Panc1 (cell line): Measurements from ENCODE around the gene SLC8A1. TPM values are rescaled to one million over a fixed set of nuclear protein-coding genes. Genes with fewer than 3 reads are reported as not detected.

Experiments used
- ATAC-seq: fragments of 200-7000 bp; cut with Tn5 transposase; 2 replicates; pipeline ENCODE4 v1.9.1; 2020; ENCODE audit warnings: mild to moderate bottlenecking, moderate library complexity
- BruUV-seq: library from RNA; stranded (reverse); fragments of 400-500 nt; replicated peaks from 2 replicates; lab custom pipeline; 2021; lab: Mats Ljungman, UMichigan
- CTCF ChIA-PET: fragments of 300-600 bp; sonication (Branson Sonifier 250); formaldehyde crosslinking; loops from one replicate; lab custom pipeline; 2022; ENCODE audit warnings: antibody characterized with exemption; lab: Charles Lee
- POLR2A ChIA-PET: fragments of 300-600 bp; sonication (Branson Sonifier 250); formaldehyde crosslinking; loops from one replicate; lab custom pipeline; 2022; ENCODE audit warnings: antibody characterized with exemption; lab: Charles Lee
- DNase-seq: peaks from one replicate; pipeline ENCODE4 v3.0.0-alpha.2; 2010; ENCODE audit warnings: low read depth, low spot score
- H3K27ac ChIP-seq: 2 replicates; pipeline ENCODE4 v1.5.1; 2011; ENCODE audit warnings: mild to moderate bottlenecking, low read length, inconsistent platforms
- H3K27me3 ChIP-seq: fragments of 200-500 bp; sonication (Bioruptor generic); 2 replicates; pipeline ENCODE4 v1.6.0; 2014; ENCODE audit warnings: low read length, inconsistent platforms; ENCODE audit not compliant: control insufficient read depth, insufficient read depth
- H3K36me3 ChIP-seq: fragments of 200-500 bp; sonication (Bioruptor generic); 2 replicates; pipeline ENCODE4 v1.5.1; 2014; ENCODE audit warnings: inconsistent platforms, mild to moderate bottlenecking, low read length, moderate library complexity; ENCODE audit not compliant: control insufficient read depth, insufficient read depth
- H3K4me1 ChIP-seq: 2 replicates; pipeline ENCODE4 v1.5.1; 2011; ENCODE audit warnings: inconsistent platforms, mild to moderate bottlenecking, low read length, moderate library complexity; ENCODE audit not compliant: control insufficient read depth, insufficient read depth
- H3K4me3 ChIP-seq, 2 experiments: 2 replicates each; pipeline ENCODE4 v1.5.1; 2011 to 2012; ENCODE audit warnings: low read depth in 2 of 2, low read length in 2 of 2, mild to moderate bottlenecking in 2 of 2, inconsistent platforms in 1 of 2, moderate library complexity in 1 of 2
- H3K9me3 ChIP-seq: fragments of 200-500 bp; sonication (Bioruptor generic); 2 replicates; pipeline ENCODE4 v1.5.1; 2014; ENCODE audit warnings: low read depth, mild to moderate bottlenecking, inconsistent platforms, low read length, moderate library complexity; ENCODE audit not compliant: control insufficient read depth, insufficient read depth
- POLR2AphosphoS5 ChIP-seq: IDR thresholded peaks from 2 replicates; pipeline ENCODE4 v1.6.1; 2012; ENCODE audit warnings: mild to moderate bottlenecking, low read depth, low read length, moderate library complexity
- SIN3A ChIP-seq: IDR thresholded peaks from 2 replicates; pipeline ENCODE4 v1.6.1; 2012; ENCODE audit warnings: low read depth, mild to moderate bottlenecking, low read length, moderate library complexity, borderline replicate concordance; ENCODE audit not compliant: insufficient read depth
- TCF7L2 ChIP-seq: IDR thresholded peaks from 2 replicates; pipeline ENCODE4 v1.6.1; 2011; ENCODE audit warnings: mild to moderate bottlenecking, low read depth, low read length, inconsistent platforms
- in situ Hi-C: cut with HindIII; loops from 2 replicates; pipeline ENCODE4 v1.10.0; 2016; ENCODE audit warnings: low sequenced_read_pairs, low pct_unique_long_range_greater_than_20kb
- intact Hi-C: fragments of 100-400 bp; cut with micrococcal nuclease; formaldehyde crosslinking; loops from one replicate; pipeline ENCODE4 v1.10.0; 2022; ENCODE audit not compliant: unreplicated experiment
- total RNA-seq: library from RNA; stranded (reverse); gene quantifications from one replicate; pipeline ENCODE4 v1.2.1, GENCODE V29; 2021; ENCODE audit not compliant: unreplicated experiment
- TF ChIP-seq, protein P1 (sequence below): fragments of 450-650 bp; IDR thresholded peaks from 2 replicates; pipeline ENCODE4 v1.5.1; 2017; ENCODE audit warnings: mild to moderate bottlenecking
- TF ChIP-seq, protein P2 (sequence below), 2 experiments: IDR thresholded peaks; 2 replicates each; pipeline ENCODE4 v1.6.1; 2011 to 2012; ENCODE audit warnings: low read depth in 2 of 2, control low read depth in 1 of 2, low read length in 1 of 2, mild to moderate bottlenecking in 1 of 2, moderate library complexity in 1 of 2; ENCODE audit not compliant: insufficient read depth in 1 of 2

Gene SLC8A1
- total RNA-seq, 1 experiment from 2014 or later, result 0.59 TPM

DNA sequence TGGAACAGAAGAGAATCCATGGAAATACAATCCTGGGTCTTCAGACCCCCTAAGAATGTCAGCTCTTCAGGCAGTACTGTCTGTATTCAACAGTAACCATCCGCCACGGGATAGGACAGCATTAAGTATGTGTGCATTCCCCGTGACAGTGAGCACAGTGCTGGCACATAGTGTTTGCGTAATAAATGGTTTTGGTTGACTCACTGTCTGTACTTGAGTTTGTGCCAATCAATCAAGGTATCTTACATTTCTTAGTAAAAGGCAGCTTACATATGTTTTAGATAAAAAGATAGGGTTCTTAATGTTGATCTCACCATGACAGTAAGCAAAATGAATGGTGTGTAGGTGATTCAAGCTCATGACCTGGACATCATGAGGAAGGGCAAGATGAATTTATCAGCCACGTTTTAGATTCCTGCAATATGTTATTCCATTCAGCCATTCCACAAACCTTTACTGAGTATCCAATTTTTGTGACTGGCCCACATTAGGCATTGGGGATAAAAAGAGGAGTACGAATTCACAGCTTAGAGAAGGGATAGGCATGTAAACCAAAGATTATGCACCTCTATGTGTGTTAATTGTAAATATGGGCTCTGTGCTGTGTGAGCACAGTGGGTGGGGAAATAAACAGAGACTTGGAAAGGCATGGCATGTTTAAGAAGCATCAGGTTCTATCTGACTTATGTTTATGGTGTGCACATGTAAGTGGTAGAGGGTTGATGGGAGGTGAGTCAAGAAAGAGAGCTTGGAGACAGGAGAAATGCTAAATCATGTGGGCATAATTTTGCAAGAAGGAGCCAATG, 258.8 kb downstream of the SLC8A1 start:
- no peaks in the 10 kb centered on the region for H3K36me3 ChIP-seq
- no peak for TF ChIP-seq POLR2AphosphoS5
- TF ChIP-seq, protein P1, sequence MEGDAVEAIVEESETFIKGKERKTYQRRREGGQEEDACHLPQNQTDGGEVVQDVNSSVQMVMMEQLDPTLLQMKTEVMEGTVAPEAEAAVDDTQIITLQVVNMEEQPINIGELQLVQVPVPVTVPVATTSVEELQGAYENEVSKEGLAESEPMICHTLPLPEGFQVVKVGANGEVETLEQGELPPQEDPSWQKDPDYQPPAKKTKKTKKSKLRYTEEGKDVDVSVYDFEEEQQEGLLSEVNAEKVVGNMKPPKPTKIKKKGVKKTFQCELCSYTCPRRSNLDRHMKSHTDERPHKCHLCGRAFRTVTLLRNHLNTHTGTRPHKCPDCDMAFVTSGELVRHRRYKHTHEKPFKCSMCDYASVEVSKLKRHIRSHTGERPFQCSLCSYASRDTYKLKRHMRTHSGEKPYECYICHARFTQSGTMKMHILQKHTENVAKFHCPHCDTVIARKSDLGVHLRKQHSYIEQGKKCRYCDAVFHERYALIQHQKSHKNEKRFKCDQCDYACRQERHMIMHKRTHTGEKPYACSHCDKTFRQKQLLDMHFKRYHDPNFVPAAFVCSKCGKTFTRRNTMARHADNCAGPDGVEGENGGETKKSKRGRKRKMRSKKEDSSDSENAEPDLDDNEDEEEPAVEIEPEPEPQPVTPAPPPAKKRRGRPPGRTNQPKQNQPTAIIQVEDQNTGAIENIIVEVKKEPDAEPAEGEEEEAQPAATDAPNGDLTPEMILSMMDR, result no peak
- H3K27me3 ChIP-seq, result peaks cover 5% of the 10 kb centered on the region; the same call in 1 of the 2 replicates
- H3K4me3 ChIP-seq, result no peak overlapping the region
- no peak for ATAC-seq
- DNase-seq, result no peak
- in situ Hi-C loops, result no loop called here
- H3K9me3 ChIP-seq, result no peaks in the 10 kb centered on the region
- CTCF ChIA-PET, result no interaction called here
- no TSS peak for BruUV-seq
- H3K27ac ChIP-seq, result no peak overlapping the region
- H3K4me1 ChIP-seq, result no peaks in the 10 kb centered on the region
- POLR2A ChIA-PET, result no interaction called here
- intact Hi-C loops, result no loop called here

DNA sequence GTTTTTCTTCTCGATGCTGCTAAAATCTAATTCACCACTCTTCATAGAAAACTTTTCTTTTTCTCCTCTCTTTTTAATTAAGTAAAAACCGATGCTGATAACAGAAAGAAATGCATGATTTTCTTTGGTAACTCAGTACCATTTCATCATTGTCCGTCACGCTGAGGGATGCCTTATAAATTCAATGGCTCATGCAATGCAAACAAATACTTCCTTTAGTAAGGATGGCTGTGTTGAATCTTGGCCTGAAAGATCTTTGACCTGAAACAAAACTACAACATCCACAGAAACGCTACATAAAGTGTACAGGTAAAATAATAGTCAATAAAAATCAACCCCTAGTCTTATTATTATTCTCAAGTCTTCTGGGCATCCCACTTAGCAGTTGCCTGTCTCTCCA, 261.4 kb downstream of the SLC8A1 start:
- TF ChIP-seq, protein P2, sequence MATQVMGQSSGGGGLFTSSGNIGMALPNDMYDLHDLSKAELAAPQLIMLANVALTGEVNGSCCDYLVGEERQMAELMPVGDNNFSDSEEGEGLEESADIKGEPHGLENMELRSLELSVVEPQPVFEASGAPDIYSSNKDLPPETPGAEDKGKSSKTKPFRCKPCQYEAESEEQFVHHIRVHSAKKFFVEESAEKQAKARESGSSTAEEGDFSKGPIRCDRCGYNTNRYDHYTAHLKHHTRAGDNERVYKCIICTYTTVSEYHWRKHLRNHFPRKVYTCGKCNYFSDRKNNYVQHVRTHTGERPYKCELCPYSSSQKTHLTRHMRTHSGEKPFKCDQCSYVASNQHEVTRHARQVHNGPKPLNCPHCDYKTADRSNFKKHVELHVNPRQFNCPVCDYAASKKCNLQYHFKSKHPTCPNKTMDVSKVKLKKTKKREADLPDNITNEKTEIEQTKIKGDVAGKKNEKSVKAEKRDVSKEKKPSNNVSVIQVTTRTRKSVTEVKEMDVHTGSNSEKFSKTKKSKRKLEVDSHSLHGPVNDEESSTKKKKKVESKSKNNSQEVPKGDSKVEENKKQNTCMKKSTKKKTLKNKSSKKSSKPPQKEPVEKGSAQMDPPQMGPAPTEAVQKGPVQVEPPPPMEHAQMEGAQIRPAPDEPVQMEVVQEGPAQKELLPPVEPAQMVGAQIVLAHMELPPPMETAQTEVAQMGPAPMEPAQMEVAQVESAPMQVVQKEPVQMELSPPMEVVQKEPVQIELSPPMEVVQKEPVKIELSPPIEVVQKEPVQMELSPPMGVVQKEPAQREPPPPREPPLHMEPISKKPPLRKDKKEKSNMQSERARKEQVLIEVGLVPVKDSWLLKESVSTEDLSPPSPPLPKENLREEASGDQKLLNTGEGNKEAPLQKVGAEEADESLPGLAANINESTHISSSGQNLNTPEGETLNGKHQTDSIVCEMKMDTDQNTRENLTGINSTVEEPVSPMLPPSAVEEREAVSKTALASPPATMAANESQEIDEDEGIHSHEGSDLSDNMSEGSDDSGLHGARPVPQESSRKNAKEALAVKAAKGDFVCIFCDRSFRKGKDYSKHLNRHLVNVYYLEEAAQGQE (IDR thresholded peaks at IDR 0.05; ENCODE audit: insufficient read depth in 1 of 2, low read depth in 2 of 2, low read length in 1 of 2), result no peak
- TF ChIP-seq SIN3A, result no peak
- no peak for TF ChIP-seq POLR2AphosphoS5
- TF ChIP-seq TCF7L2, result no peak
- TF ChIP-seq, protein P1, result no peak
- intact Hi-C loops, result no loop called here
- no TSS peak for BruUV-seq
- CTCF ChIA-PET, result no interaction called here
- Histone ChIP-seq H3K4me3 (no peak overlapping the region), H3K36me3 (no peaks in the 10 kb centered on the region), H3K9me3 (no peaks in the 10 kb centered on the region), H3K27ac (no peak overlapping the region), H3K4me1 (no peaks in the 10 kb centered on the region), H3K27me3 (peaks cover 5% of the 10 kb centered on the region; the same call in 1 of the 2 replicates)
- in situ Hi-C loops, result no loop called here
- DNase-seq (no peak), ATAC-seq (no peak)
- POLR2A ChIA-PET, result no interaction called here
